ENCODE results near the gene PDE4D. TPM values are rescaled to one million over a fixed set of nuclear protein-coding genes. Genes with fewer than 3 reads are reported as not detected.

Gene PDE4D
- total and polyA plus RNA-seq, 2 donors, result 21.2 to 30.3 TPM

- peak in 1 of 9 donors; percentile 81 for DNase-seq (ENCODE audit: low read depth in 6 of 9, low spot score in 9 of 9)
- H3K4me3 ChIP-seq (ENCODE audit: low read length in 2 of 2), result peak overlapping the region; percentile 16 to 46
- H3K27me3 ChIP-seq (ENCODE audit: control insufficient read depth in 2 of 2, insufficient read depth in 1 of 2, low read length in 1 of 2), result no peaks in the 10 kb centered on the region
- peak overlapping the region; percentile 82 for H3K27ac ChIP-seq (ENCODE audit: low read depth in 1 of 2, low read length in 1 of 2)
- peaks cover 29 to 42% of the 10 kb centered on the region in 2 donors for H3K4me1 ChIP-seq (ENCODE audit: control insufficient read depth in 2 of 2, insufficient read depth in 2 of 2, low read length in 2 of 2)
- H3K9me3 ChIP-seq (ENCODE audit: control insufficient read depth in 2 of 2, insufficient read depth in 1 of 2, low read length in 1 of 2), result no peaks in the 10 kb centered on the region
- H3K36me3 ChIP-seq (ENCODE audit: control insufficient read depth in 2 of 2, insufficient read depth in 2 of 2, low read length in 1 of 2), result no peaks in the 10 kb centered on the region
- 52% methylated on average over 15 of the region's 15 CpGs for WGBS
These were observed 766.6 kb downstream of the PDE4D start for GRCh38 chr5:59126708-59127573.

DNA sequence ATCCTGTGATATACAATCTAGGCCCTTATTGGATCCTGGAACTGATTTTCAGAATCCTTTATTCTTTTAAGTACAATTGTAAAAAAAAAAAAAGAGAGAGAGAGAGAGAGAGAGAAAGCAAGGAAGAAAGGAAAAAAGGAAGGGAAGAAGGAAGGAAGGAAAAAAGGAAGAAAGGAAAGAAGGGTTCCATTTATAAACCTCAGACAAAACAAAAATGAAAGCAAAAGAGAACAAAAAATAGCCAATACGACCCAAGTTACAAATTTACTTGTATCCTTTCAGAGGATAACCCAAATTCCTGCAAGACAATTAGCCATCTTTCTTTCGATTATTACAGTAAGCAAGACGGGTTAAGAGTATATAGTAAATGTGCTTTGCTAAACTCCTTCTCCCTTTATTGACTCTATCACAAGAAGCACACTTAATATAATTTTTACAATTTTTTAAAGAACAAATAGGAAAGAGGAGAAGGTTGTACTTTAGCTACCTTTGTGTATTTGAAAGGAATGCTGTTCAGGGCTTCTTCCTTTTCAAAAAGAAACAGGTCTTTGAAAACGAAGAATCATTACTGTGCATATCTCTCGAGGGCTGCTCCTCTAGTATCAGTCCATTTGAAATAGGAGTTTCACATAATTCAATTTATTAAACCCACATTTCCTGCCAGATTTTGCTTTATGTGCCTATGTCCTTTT, 767.4 kb downstream of the PDE4D start:
- Histone ChIP-seq H3K4me1 (ENCODE audit: control insufficient read depth in 2 of 2, insufficient read depth in 2 of 2, low read length in 2 of 2) (peaks cover 29 to 42% of the 10 kb centered on the region in 2 donors), H3K27me3 (ENCODE audit: control insufficient read depth in 2 of 2, insufficient read depth in 1 of 2, low read length in 1 of 2) (no peaks in the 10 kb centered on the region), H3K27ac (ENCODE audit: low read depth in 1 of 2, low read length in 1 of 2) (peak overlapping the region in 1 of 2 donors; percentile 82), H3K4me3 (ENCODE audit: low read length in 2 of 2) (no peak overlapping the region), H3K36me3 (ENCODE audit: control insufficient read depth in 2 of 2, insufficient read depth in 2 of 2, low read length in 1 of 2) (no peaks in the 10 kb centered on the region), H3K9me3 (ENCODE audit: control insufficient read depth in 2 of 2, insufficient read depth in 1 of 2, low read length in 1 of 2) (no peaks in the 10 kb centered on the region)
- 80% methylated on average over 5 of the region's 5 CpGs for WGBS
- DNase-seq (ENCODE audit: low read depth in 6 of 9, low spot score in 9 of 9), result no peak

DNA sequence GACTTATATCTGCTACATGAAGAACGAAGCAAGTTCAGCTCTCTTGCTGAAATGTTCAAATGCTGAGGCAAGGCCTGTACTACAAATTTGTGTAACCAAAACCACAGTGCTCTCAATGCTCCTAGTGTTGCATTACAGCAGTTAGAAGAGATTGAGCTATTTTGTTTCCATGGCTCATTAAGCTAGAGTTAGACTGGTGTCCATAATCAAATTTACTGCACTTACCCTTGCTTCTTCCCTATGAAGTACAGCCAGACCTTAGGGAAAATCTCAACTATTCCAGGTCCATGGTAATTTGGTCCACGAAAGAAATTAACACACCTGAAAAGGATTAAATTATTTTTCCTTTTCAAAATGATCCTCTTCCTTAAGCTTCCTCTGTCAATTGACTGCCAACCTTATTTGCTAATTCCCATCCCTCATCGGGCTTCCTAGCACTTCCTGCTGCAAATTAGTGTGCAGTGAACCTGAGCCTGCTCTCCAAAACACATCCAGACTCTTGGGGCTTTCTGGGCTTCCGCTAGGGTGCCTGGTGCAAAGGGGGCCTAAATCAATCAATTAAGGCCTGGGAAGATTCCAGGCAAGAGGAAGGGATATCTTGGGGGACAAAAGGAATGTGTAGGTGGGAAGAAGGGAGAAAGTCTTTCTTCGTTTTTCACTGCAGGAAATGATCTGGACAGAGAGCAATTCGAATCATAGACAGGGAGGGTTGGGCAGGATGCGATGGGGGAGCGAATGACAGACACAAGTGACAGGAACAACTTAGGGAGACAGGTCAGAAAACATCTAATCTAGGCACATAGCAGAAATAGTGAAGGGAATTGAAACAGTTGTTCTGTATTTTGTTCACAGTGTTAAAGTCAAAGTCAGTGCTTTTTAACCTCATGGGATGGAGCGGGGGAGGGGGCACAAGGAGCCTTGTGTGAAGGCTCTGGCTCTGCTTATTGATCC, 768.2 kb downstream of the PDE4D start:
- WGBS, result 89% methylated on average over 9 of the region's 9 CpGs
- H3K4me1 ChIP-seq (ENCODE audit: control insufficient read depth in 2 of 2, insufficient read depth in 2 of 2, low read length in 2 of 2), result peaks cover 29 to 42% of the 10 kb centered on the region in 2 donors
- no peaks in the 10 kb centered on the region for H3K36me3 ChIP-seq (ENCODE audit: control insufficient read depth in 2 of 2, insufficient read depth in 2 of 2, low read length in 1 of 2)
- peak in 2 of 9 donors; percentile 34 to 64 for DNase-seq (ENCODE audit: low read depth in 6 of 9, low spot score in 9 of 9)
- H3K9me3 ChIP-seq (ENCODE audit: control insufficient read depth in 2 of 2, insufficient read depth in 1 of 2, low read length in 1 of 2), result no peaks in the 10 kb centered on the region
- H3K27me3 ChIP-seq (ENCODE audit: control insufficient read depth in 2 of 2, insufficient read depth in 1 of 2, low read length in 1 of 2), result no peaks in the 10 kb centered on the region
- no peak overlapping the region for H3K4me3 ChIP-seq (ENCODE audit: low read length in 2 of 2)
- peak overlapping the region; percentile 69 to 81 for H3K27ac ChIP-seq (ENCODE audit: low read depth in 1 of 2, low read length in 1 of 2)

DNA sequence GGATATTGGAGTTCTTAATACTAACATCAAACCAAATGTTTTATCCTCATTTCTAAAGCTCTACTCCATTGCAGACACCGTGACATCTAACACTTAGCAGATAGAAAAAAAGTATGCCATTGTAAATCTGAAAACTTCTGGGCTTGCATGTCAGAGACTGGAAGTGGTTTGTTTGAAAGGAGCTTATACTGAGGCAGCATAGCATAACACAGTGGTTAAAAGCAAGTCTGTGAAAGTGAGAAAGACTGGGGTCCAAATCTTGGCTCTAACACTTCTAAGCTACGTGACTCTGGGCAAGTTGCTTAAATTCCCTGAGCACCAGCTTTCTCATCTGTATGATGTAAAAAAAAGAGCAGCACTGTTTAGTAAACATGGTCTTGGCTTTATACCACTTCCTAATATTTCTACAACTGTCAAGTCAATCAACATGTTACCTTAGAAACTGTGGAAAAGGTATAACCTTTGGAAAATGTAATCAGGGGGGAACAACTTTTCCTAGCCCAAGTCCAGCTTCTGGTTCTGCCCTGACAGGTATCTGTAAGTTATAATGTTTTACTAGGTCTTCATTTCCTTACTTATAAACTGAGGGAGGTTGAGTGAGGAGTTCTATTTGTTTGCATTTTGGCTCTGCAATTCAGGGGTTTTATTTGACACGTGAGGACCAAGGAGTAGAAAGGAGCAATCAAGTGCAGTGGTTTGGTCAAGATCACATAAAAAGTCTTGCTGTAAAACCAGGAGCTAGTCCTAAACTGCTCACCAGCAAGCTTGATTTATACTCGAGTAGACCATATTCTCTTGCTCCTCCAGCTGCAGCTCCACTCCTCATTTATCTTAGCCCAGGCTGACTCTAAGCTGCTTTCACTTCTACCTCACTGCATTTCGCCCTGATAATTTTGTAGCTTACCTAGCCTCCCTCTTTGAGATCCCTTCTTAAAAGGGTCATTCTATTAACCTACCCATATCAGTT, 769.6 kb downstream of the PDE4D start:
- H3K27me3 ChIP-seq (ENCODE audit: control insufficient read depth in 2 of 2, insufficient read depth in 1 of 2, low read length in 1 of 2), result no peaks in the 10 kb centered on the region
- 51% methylated on average over 5 of the region's 5 CpGs for WGBS
- no peaks in the 10 kb centered on the region for H3K9me3 ChIP-seq (ENCODE audit: control insufficient read depth in 2 of 2, insufficient read depth in 1 of 2, low read length in 1 of 2)
- peaks cover 29 to 42% of the 10 kb centered on the region in 2 donors for H3K4me1 ChIP-seq (ENCODE audit: control insufficient read depth in 2 of 2, insufficient read depth in 2 of 2, low read length in 2 of 2)
- no peaks in the 10 kb centered on the region for H3K36me3 ChIP-seq (ENCODE audit: control insufficient read depth in 2 of 2, insufficient read depth in 2 of 2, low read length in 1 of 2)
- DNase-seq (ENCODE audit: low read depth in 6 of 9, low spot score in 9 of 9), result peak in 7 of 9 donors; percentile 30 to 87 (median 67)
- H3K27ac ChIP-seq (ENCODE audit: low read depth in 1 of 2, low read length in 1 of 2), result peak overlapping the region; percentile 72 to 81
- H3K4me3 ChIP-seq (ENCODE audit: low read length in 2 of 2), result no peak overlapping the region

DNA sequence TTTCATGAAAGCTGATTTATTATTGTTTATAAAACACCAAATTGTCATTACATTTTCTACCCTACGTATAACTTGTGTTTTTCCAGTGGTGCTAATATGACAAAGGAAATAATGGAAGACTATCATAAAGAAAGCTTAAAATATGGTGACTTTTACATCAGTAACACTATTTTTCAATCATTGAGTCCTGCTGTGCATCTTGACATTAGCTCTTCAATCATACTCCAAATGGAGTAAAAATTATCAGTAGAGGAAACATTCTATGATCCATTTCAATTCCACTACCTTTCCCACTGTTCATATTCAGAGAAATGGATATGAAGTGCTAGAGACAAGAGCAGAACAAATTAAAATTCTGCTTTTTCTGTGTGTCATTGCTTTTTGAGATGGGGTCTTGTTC, 774.0 kb downstream of the PDE4D start:
- H3K4me1 ChIP-seq (ENCODE audit: control insufficient read depth in 2 of 2, insufficient read depth in 2 of 2, low read length in 2 of 2), result peaks cover 10 to 13% of the 10 kb centered on the region in 2 donors
- H3K36me3 ChIP-seq (ENCODE audit: control insufficient read depth in 2 of 2, insufficient read depth in 2 of 2, low read length in 1 of 2), result no peaks in the 10 kb centered on the region
- H3K9me3 ChIP-seq (ENCODE audit: control insufficient read depth in 2 of 2, insufficient read depth in 1 of 2, low read length in 1 of 2), result no peaks in the 10 kb centered on the region
- H3K27me3 ChIP-seq (ENCODE audit: control insufficient read depth in 2 of 2, insufficient read depth in 1 of 2, low read length in 1 of 2), result no peaks in the 10 kb centered on the region
- no peak for DNase-seq (ENCODE audit: low read depth in 6 of 9, low spot score in 9 of 9)
- H3K27ac ChIP-seq (ENCODE audit: low read depth in 1 of 2, low read length in 1 of 2), result no peak overlapping the region
- 99% methylated on average over 1 of the region's 1 CpG for WGBS
- no peak overlapping the region for H3K4me3 ChIP-seq (ENCODE audit: low read length in 2 of 2)

- no peak overlapping the region for H3K27ac ChIP-seq (ENCODE audit: low read depth in 1 of 2, low read length in 1 of 2)
- no peak for DNase-seq (ENCODE audit: low read depth in 6 of 9, low spot score in 9 of 9)
- H3K4me3 ChIP-seq (ENCODE audit: low read length in 2 of 2), result no peak overlapping the region
- H3K27me3 ChIP-seq (ENCODE audit: control insufficient read depth in 2 of 2, insufficient read depth in 1 of 2, low read length in 1 of 2), result no peaks in the 10 kb centered on the region
- no peaks in the 10 kb centered on the region for H3K36me3 ChIP-seq (ENCODE audit: control insufficient read depth in 2 of 2, insufficient read depth in 2 of 2, low read length in 1 of 2)
- H3K9me3 ChIP-seq (ENCODE audit: control insufficient read depth in 2 of 2, insufficient read depth in 1 of 2, low read length in 1 of 2), result no peaks in the 10 kb centered on the region
- 94% methylated on average over 3 of the region's 3 CpGs for WGBS
- H3K4me1 ChIP-seq (ENCODE audit: control insufficient read depth in 2 of 2, insufficient read depth in 2 of 2, low read length in 2 of 2), result peaks cover 0 to 2% of the 10 kb centered on the region in 2 donors
These were observed 776.2 kb downstream of the PDE4D start for GRCh38 chr5:59117320-59117719.

- Histone ChIP-seq H3K4me3 (ENCODE audit: low read length in 2 of 2) (no peak overlapping the region), H3K4me1 (ENCODE audit: control insufficient read depth in 2 of 2, insufficient read depth in 2 of 2, low read length in 2 of 2) (peaks cover 0 to 2% of the 10 kb centered on the region in 2 donors), H3K36me3 (ENCODE audit: control insufficient read depth in 2 of 2, insufficient read depth in 2 of 2, low read length in 1 of 2) (no peaks in the 10 kb centered on the region), H3K9me3 (ENCODE audit: control insufficient read depth in 2 of 2, insufficient read depth in 1 of 2, low read length in 1 of 2) (no peaks in the 10 kb centered on the region), H3K27ac (ENCODE audit: low read depth in 1 of 2, low read length in 1 of 2) (no peak overlapping the region), H3K27me3 (ENCODE audit: control insufficient read depth in 2 of 2, insufficient read depth in 1 of 2, low read length in 1 of 2) (no peaks in the 10 kb centered on the region)
- 95% methylated on average over 11 of the region's 11 CpGs for WGBS
- DNase-seq (ENCODE audit: low read depth in 6 of 9, low spot score in 9 of 9), result no peak
These were observed 777.2 kb downstream of the PDE4D start for GRCh38 chr5:59116231-59116865.

- no peak overlapping the region for H3K4me3 ChIP-seq (ENCODE audit: low read length in 2 of 2)
- no peak for DNase-seq (ENCODE audit: low read depth in 6 of 9, low spot score in 9 of 9)
- no peaks in the 10 kb centered on the region for H3K36me3 ChIP-seq (ENCODE audit: control insufficient read depth in 2 of 2, insufficient read depth in 2 of 2, low read length in 1 of 2)
- H3K4me1 ChIP-seq (ENCODE audit: control insufficient read depth in 2 of 2, insufficient read depth in 2 of 2, low read length in 2 of 2), result peaks cover 0 to 2% of the 10 kb centered on the region in 2 donors
- no peak overlapping the region for H3K27ac ChIP-seq (ENCODE audit: low read depth in 1 of 2, low read length in 1 of 2)
- H3K27me3 ChIP-seq (ENCODE audit: control insufficient read depth in 2 of 2, insufficient read depth in 1 of 2, low read length in 1 of 2), result no peaks in the 10 kb centered on the region
- H3K9me3 ChIP-seq (ENCODE audit: control insufficient read depth in 2 of 2, insufficient read depth in 1 of 2, low read length in 1 of 2), result no peaks in the 10 kb centered on the region
These were observed 778.2 kb downstream of the PDE4D start for GRCh38 chr5:59115345-59115744.
